Prostate gland (tissue), 2 donors: ENCODE measurements around the gene LMBRD2.

Experiments used
- CTCF ChIP-seq, 4 experiments: fragments of 200-600 bp in 2 of 4; fragments of 450-650 bp in 2 of 4; sonication (generic) in 2 of 4; IDR thresholded peaks; 1 replicate in 3 of 4; 2 replicates in 1 of 4; pipeline ENCODE4 v1.5.1; 2016 to 2019; ENCODE audit warnings: antibody characterized with exemption in 4 of 4, mild to moderate bottlenecking in 2 of 4, moderate library complexity in 2 of 4
- POLR2A ChIP-seq: fragments of 450-650 bp; IDR thresholded peaks from one replicate; pipeline ENCODE4 v1.6.1; 2016; ENCODE audit warnings: antibody characterized with exemption, mild to moderate bottlenecking
- POLR2AphosphoS5 ChIP-seq: sonication (generic); formaldehyde crosslinking; IDR thresholded peaks from one replicate; pipeline ENCODE4 v1.6.1; 2017; ENCODE audit warnings: antibody characterized with exemption

DNA sequence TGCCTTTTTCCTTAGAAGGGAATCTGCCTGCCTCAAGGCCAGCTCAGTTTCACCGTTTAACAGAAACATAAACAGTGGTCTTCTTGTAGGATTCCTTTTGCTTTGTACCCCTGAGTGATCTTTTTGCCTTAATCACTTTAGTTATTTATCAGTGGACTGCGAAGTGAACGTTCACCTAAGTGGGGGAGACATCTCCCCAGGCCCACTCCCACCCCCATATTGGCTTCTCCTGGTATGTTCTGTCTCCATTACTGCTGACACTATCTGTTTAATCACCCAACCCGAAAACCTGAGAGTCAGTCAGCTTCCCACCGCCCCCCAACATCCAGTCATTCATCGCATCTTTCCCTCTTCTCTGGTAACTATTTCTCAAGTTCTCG, 1.6 kb upstream of the LMBRD2 start:
- TF ChIP-seq POLR2A (no peak), CTCF (IDR thresholded peaks at IDR 0.05) (no peak), POLR2AphosphoS5 (no peak)
